Stimulated activated naive CD4-positive, alpha-beta T cell treated with Interleukin-2 at 50 U/mL for 16 hours (primary cell): ENCODE results near the gene TTC28.
A peak's percentile ranks its signal among the peaks of the same experiment; 100 is the strongest.
"Not testable (repeated sequence)": the region's sequence is repeated elsewhere in the genome, so short reads cannot be mapped to it uniquely, and the experiment has no call there.

ENCODE experiments used
- DNase-seq: peaks from one replicate; lab custom pipeline; 2025; lab: John Stamatoyannopoulos, UW

The TTC28 gene

DNA sequence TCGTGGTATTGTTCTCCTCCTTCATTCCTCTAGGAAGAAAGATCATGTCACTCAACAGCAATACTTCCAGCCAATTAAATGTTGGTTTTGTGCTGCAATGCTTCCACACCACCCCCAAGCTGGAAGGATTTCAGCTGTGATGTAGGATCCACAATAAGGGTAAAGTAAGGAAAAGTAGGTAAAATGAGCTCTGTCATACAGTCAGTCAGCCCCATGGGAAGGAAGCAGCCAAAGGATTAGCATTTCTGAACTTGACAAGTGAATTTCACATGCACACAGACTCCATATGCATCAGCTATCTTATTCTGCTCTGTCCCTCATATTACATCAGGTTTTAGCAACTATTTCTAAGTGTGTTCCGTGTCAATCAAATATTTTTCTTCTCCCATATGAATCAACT is 197.9 kb downstream of the TTC28 start:
- DNase-seq = no peak

DNA sequence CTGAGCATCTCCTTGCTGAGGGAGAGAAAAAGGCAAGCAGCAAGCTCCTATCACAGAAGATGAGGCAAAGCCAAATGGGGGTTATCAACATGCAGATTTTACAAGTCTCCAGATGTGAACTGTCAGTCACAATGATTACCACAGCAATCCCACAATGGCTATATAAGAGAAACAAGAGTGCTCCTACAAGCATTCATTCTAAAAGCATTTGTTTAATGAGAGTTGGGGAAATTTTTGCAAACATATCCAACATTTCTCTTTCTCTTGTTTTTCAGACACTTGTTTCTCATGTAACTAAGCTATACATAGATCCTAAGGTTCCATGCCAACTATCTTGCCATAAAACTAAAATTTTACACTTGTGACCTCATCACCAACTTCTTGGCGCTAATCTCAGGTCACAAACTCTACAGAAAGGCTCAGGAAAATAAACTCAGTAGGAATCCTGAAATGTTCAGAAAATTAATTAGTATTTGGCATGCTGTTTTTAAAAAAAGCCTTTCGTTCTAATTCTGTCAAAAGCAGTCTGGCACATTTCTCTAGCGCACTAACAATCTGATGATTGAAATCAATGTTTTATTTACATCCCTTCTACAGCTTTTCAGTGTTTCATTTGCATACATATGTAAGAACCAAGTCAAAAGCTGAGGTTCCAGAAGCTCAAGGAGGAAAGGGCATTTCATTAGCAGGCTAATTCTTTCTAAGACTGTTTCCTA is 199.5 kb downstream of the TTC28 start:
- no peak for DNase-seq

- no peak for DNase-seq
Observed at GRCh38 chr22:28478564-28478963, 201.1 kb downstream of the TTC28 start.

DNA sequence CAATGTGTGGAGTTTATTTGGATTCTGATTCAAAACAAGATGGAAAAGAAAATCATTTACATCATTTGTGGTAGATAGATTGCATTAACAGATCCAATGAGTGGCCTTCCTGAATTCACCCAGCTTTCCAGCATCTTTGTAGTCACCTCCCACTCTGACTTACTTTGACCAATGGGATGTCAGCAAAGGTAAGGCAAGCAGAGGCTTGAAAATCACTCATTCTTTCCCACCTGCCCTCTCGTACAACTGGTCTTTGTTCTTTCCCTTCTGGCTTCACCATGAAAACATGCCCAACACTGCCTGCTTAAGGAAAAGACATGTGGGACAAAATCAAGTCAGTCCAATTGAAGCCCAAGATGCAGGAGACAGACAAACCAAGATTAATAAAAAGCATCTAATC is 202.1 kb downstream of the TTC28 start:
- no peak for DNase-seq

DNA sequence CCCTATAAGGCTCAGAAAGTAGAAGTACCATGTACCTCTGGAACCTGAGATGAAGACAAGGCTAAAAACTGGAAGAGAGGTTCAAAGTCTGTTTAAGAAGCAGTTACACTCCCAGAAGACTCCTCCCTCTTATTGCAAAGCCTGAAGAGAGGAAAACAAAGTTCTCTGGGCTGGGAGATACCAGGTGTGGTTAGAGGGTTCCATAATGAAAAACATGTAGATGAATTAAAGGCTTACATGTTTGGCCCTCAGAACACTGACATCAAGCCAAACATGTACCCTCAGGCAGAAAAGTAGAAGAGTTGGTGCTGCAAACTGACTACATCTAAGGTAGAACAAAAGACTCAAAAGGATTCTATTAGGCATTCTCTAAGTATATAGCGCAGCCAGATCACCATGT is 205.3 kb downstream of the TTC28 start:
- no peak for DNase-seq

DNA sequence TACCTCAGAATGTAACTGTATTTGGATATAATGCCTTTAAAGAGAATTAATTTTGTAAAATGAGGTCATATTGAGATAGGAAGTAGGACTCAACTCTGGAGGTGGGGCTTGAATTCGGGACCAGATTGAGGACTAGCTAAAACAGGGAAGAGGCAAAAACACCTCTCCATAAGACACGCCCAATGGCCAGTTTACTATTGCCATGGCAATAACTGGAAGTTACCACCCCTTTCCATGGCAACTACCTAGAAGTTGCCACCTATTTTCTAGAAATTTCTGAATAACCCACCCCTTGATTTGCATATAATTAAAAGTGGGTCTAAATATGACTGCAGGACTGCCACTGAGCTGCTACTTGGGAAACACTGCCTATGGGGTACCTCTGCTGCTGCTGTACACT is 206.4 kb downstream of the TTC28 start:
- DNase-seq = no peak

DNA sequence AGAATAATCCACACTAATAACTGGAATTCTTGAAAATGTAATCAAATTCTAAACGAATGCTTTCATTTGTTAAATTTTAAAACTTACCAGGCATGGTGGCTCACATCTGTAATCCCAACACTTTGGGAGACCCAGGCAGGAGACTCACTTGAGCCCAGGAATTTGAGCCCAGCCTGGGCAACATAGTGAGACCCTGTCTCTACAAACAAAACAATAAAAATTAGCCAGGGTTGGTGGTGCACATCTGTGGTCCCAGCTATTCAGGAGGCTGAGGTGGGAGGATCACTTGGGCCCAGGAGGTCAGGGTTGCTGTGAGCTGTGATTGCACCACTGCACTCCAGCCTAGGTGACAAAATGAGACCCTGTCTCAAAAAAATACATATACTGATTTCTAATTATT is 212.6 kb downstream of the TTC28 start:
- not testable (repeated sequence) for DNase-seq

GRCh38 chr22:28466399-28466798 is 213.2 kb downstream of the TTC28 start:
- no peak for DNase-seq

GRCh38 chr22:28465841-28466240 is 213.8 kb downstream of the TTC28 start:
- DNase-seq = no peak

DNA sequence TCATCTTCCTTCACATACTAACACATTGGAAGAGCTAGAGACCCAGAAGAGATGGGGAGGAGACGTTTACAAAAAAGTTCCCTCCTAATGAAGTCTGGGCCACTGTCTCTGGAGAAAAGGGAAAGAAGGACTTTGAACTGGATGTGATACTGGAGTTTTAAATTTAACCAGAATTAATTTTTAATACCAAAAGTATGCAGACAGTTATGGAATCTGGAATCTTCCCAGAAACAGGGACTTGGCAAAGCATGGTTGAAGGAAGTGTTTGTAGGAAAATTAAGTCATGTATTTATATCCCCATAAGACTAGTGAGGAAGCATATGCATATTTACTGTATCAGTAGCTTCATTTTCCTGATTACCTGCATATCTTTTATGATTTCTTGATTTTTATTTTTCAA is 215.5 kb downstream of the TTC28 start:
- DNase-seq = no peak

DNA sequence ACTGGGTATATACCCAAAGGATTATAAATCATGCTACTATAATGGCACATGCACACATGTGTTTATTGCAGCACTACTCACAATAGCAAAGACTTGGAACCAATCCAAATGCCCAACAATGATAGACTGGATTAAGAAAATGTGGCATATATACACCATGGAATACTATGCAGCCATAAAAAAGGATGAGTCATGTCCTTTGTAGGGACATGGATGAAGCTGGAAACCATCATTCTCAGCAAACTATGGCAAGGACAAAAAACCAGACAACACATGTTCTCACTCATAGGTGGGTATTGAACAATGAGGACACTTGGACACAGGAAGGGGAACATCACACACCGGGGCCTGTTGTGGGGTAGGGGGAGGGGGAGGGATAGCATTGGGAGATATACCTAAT is 216.2 kb downstream of the TTC28 start:
- DNase-seq = not testable (repeated sequence)

GRCh38 chr22:28462901-28463300 is 216.7 kb downstream of the TTC28 start:
- no peak for DNase-seq

DNA sequence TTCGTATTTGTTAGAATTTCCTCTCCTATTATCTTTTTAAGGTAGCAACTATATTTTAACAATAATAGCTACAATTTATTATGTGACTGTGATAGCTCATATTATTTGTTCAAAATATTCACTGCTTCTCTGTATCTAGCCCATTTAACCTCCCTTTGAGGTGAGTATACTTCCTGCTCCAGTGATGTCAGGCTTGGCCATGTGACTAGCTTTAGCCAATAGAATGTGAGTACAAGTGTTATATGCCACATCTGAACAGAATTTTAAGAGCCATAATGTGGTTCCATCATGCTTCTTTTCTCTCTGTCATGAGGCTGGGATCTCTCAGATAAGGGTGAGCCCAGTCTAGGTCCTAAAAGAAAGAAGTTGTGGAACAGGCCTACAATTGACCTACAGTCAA is 217.6 kb downstream of the TTC28 start:
- DNase-seq = no peak

DNA sequence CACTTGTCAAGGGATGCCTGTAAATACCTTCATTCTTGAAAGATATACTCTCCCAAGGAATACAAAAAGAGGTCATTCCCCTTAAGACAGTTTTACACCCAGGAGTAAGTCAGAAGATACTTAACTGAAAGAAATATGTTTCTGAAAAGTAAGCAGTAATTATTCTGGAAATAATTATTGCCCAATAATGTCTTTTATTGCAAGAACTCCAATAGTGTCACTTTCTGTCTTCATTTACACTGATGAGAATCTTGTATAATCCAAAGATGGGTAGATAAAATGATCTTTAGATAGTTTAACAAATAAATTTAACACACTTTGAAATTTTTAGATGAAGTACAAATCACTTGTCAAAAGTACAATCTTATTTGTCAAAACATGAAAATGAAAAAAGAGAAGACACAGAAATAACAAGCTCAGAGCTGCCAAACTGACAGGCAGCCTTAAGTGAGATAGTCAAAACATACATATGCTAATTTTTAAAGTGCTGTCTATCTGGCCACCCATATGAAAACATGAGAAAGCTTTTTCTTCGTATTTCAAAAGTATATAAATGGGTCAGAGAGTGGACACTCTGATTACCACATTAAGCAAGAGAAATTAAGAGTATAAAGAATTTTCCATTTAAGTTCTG is 225.1 kb downstream of the TTC28 start:
- DNase-seq = no peak

GRCh38 chr22:28450109-28450508 is 229.5 kb downstream of the TTC28 start:
- DNase-seq = no peak

GRCh38 chr22:28449041-28449440 is 230.6 kb downstream of the TTC28 start:
- no peak for DNase-seq

GRCh38 chr22:28448625-28449024 is 231.0 kb downstream of the TTC28 start:
- DNase-seq = no peak

GRCh38 chr22:28444659-28445058 is 235.0 kb downstream of the TTC28 start:
- DNase-seq = no peak

GRCh38 chr22:28443526-28443876 is 236.1 kb downstream of the TTC28 start:
- no peak for DNase-seq

DNA sequence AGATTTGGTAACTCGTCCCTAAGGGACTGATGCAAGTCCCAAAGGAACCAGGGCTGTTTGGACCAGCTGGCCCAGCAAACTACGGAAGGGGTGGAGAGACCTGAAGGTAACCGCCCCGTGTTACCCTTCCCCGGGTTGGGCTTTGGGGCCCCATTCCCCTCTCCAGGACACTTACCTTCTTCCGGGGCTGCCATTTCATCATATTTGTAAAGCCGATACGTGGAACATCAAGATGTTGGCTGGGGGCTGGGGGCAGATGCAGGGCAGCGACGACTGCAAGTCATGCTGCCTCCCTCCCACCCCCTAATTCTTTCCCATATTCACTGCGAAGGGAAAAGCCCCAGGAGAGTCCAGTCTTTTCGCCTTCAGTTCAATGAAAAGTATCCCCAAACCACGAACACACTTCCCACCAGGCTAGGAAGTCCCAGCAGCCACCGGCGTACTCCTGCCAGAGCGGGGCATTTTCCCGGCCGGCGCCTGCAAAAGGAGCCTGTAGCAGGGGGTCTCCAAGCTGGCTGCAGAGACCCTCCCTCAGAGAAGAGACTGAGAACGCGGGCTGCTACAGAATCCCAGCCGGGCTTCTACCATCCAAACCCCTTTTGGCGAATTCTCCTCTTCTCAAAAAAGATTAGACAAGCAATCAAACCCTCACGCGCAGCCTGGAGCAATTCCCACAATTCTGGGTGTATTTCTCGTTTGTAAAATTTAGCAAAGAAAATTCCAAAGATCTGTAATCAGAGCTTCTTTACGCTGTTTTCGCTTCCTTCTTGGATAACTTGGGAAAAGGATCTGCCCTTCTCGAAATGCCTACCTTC is 236.7 kb downstream of the TTC28 start:
- no peak for DNase-seq

- DNase-seq = peak; percentile 26
Observed at GRCh38 chr22:28442264-28442710, 237.4 kb downstream of the TTC28 start.

DNA sequence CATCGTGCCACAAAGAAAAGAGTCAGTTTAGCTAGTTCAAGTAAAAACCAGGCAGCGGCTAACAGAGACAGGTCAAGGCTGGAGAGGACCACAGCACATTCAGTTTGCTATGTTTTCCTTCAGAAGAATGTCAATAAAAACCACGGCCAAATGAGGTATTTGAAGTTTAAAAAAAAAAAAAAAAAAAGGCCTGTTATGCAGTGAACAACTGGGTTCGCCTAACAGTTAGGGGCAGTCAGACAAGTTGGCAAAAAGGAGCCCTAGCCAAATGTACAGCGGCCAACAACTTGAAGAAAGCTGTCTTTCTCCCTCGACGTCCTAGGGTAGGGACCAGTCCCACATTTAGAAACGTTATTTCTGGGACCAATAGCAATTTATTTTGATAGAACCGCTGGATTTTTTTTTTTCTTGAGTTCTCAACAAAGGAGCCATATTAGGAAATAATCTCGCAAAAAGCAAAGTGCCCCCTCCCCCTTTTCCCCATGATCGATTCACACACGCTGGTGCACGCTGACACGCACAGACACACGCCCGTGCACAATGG is 237.8 kb downstream of the TTC28 start:
- DNase-seq = no peak
